GM21360 (cell line): ENCODE data around the gene ADARB2.

Experiments
- ATAC-seq: cut with Tn5 transposase; IDR thresholded peaks from one replicate; pipeline ENCODE4 v1.9.1; 2021; ENCODE audit warnings: mild to moderate bottlenecking, moderate library complexity; ENCODE audit not compliant: unreplicated experiment

Gene ADARB2

GRCh38 chr10:1532636-1533035 lies 204.7 kb downstream of the ADARB2 start:
- no peak for ATAC-seq

DNA sequence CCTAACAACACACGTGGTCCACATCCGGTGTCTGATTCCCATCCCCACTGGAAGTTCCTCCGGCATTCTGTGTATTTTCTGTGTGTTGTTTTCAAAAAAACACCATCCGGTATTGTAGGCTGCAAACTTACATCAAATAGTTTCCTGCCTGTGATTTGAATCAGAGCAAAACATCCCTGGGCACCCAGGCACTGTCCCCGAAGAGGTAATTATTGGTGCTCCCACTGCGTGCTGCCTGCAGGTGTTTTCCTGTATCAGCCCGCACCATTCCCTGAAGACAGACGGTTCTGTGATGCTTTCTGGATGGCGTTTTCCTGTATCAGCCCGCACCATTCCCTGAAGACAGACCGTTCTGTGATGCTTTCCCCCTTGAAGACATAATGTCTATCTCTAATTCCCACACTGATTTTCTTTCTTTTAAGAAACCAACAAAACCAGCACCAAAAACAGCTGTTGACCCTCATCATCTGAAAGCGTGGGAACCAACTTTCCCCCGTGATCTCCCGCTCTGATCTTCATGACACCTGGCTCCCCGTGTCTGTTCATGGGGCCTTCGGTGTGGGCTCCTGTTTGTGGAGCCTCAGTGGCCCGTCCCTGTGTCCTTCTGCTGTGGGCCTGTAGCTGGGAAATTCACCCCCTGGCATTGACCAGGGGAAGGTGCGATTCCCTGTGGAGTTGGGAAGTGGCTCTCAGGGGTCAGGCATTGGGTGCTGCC lies 205.3 kb downstream of the ADARB2 start:
- ATAC-seq = no peak

GRCh38 chr10:1530871-1531517 lies 206.3 kb downstream of the ADARB2 start:
- no peak for ATAC-seq

DNA sequence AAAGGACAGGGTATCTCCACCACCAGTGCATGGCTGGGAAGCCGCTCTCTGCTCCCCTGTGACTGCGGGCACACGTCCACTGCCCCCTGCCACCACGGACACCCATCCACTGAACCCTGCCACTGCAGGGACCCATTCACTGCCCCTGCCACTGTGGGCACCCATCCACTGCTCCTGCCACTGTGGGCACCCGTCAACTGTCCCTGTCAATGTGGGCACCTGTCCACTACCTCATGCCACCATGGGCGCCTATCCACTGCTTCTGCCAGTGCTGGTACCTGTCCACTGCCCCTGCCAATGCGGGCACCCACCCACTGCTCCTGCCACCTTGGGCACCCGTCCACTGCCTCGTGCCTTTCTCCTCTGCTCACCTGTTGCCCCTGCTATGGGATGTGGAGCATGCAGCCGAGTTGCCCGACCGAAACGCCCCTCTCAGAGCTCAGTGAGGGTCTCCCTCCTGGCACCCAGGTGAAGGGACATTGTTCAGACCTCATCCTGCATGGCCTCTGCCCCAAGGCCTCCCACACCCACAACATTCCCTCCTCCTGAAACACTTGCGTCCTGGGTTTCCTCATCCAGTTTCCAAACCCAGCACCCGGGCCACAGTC lies 207.4 kb downstream of the ADARB2 start:
- no peak for ATAC-seq

DNA sequence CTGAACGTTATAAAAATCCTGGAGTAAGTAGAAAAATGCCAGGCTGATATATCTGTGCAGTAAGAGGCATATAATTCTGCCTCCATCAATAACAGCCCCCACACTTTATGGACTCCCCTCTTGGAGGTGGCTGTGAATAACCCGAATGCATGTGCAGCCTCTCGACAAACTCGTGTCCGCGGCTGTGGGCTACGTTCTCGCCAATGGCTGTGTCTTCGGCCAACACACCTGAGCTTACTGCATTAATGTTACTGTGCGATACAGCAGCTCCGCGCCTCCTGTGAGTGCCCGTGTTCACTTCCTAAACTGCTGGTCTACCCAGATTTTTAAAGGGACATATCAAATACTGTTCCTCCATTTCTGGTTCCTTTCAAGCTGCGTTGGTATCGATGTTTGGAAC lies 209.4 kb downstream of the ADARB2 start:
- ATAC-seq = no peak

DNA sequence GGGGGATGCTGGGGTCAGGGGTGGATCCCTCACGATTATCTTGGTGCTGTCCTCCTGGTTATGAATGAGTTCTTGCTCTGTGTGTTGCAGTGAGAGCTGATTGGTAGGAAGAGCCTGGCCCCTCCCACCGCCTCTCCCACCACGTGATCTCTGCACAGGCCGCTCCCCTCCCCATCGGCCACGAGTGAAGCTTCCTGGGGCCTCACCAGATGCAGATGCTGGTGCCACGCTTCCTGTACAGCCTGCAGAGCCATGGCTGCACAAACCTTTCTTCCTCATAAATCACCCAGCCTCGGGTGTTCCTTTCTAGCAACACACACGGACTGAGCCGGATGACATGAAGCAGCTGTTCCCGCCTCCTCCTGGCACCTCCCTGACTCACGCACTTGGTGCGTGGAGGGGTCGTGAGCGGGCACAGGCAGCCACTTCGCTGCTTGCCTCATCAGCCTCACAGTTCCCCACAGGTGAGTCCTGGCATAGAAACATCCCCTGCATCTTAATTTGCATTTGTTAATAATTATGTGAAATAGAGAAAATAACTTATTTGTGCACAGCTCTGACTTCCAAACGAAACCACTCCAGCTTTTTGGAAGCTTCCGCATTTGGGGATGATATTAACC lies 210.8 kb downstream of the ADARB2 start:
- ATAC-seq = no peak

DNA sequence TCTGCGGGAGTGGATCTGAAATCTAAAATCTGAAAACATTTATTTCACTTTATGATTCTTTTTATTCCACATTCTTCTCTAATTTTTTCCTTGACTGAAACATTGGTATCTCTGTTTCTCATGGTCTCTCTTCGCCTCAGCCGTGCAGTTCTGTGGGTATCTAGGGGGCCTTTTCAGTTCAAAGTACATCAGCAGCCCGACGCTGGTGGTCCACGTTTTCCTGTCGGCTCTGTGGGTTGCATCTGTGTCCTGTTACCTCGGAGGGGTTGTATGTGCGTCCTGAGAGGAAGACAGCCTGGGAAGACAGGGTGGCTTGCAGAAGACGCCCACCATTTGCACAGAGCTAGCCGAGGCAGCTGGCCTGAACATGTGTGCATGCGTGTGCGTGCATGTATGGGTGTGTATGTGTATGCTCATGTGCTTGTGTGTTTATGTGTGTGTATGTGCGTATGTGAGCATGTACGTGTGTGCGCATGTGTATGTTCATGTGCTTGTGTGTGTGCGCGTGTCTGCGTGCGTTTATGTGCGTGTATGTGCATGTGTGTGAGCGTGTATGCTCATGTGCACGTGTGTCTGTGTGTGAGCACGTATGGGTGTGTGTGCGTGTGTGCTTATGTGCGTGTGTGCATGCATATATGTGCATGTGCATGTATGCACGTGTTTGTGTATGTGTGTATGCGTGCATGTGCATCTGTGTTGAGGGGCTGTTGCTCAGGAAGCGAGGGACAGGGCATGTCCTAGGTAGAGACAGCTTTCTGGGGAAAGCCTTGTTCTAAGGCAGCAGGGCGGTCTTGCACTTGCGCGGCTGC lies 211.8 kb downstream of the ADARB2 start:
- ATAC-seq = no peak

DNA sequence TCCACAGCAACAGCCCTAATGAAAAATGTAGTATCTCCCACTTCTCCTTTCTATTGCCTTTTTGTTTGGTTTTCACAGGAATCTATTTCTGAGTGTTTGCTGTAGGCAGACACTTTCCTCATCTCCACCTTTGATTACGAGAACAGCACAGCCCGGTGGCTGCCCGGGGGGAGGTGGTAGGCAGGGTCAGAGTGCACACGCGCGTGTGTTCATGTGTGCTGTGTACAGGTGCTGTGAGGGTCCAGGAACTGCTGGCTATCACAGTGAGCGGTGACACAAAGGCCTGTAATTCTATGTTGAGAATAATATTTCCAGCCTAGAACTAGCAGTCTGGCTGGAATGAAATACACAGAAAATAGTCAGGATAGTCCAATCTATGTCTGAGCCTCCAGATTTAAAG lies 212.8 kb downstream of the ADARB2 start:
- ATAC-seq = no peak

DNA sequence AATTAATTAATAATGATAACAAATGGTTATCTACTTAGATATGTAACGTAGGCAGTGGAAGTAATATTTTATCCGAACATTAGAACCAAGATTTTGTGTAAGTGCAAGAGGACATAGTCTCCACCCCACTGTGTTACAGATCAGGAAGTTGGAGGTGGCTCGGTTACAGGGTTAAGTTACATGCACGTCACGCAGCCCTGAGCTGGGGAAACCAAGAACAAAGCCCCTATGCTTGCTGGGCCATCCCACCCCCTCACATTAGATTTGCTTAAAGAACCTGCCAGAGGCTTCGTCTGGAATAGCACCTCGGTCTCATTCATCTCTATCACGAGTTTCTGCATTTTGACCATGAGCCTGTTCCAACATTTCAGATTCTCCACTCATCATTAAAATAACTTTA lies 214.1 kb downstream of the ADARB2 start:
- no peak for ATAC-seq

- ATAC-seq = no peak
Observed at GRCh38 chr10:1522237-1522636, 215.1 kb downstream of the ADARB2 start.

DNA sequence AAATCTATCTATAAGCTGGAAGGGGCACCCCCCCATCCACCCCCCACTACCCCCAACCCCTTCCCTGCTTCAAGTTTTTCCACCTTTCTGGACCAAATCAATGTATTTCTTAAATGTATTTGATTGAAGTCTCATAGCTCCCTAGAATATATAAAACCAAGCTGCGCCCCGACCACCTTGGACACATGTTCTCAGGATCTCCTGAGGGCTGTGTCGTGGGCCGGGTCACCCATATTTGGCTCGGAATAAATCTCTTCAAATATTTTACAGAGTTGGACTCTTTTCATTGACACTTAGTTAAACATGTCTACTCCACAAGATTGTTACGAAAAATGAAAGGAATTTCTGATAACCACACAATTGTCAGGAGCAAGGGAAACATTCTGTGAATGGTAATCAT lies 215.6 kb downstream of the ADARB2 start:
- ATAC-seq = no peak

DNA sequence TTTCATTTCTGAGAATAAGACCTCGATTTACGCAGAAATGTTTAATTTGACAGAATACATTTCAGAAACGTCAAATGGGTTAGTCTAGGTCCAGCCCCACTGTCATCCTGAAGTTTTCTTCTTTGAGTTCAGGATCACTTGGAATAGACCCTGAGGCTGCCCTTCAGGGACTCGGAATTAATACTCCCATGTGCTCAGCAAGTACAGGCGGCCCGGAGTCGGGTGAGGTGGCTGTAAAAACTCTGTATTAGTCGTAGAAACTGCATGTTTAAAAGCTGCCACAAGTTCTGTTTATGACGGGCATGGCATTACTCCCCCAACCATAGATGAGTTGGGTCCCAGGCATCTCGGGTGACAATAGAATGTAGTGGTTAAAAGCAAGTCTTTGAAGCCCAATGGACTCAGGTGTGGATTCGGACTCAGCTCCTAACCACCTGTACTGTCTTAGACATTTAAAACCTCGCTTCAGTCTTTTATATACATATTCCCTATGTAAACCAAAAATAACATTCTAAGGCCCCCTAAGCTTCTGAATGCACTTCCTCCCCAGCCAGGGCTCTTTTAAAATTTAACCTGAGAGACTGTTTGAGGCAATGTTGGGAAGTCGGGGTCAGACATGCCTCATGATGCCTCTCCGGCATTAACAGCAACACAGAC lies 216.3 kb downstream of the ADARB2 start:
- no peak for ATAC-seq

DNA sequence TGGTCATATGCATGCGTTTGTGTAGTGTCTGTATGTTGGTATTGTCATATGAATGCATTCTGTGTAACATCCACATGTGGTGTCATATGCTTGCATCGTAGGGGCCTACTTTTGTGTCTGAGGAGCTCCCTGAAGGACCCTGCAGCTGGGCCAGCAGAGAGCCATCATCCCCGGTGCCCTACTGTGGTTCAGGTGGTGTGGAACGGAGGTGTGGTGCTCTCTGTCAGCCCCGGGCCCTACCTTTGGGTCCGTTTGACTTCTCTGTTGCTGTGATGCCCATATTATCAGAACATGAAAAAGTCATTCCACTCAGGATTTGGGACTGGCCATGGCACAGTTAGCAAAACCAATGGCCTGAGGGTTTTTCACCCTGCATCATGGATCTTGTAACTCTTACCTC lies 217.9 kb downstream of the ADARB2 start:
- ATAC-seq = no peak

GRCh38 chr10:1517684-1518083 lies 219.6 kb downstream of the ADARB2 start:
- ATAC-seq = no peak

DNA sequence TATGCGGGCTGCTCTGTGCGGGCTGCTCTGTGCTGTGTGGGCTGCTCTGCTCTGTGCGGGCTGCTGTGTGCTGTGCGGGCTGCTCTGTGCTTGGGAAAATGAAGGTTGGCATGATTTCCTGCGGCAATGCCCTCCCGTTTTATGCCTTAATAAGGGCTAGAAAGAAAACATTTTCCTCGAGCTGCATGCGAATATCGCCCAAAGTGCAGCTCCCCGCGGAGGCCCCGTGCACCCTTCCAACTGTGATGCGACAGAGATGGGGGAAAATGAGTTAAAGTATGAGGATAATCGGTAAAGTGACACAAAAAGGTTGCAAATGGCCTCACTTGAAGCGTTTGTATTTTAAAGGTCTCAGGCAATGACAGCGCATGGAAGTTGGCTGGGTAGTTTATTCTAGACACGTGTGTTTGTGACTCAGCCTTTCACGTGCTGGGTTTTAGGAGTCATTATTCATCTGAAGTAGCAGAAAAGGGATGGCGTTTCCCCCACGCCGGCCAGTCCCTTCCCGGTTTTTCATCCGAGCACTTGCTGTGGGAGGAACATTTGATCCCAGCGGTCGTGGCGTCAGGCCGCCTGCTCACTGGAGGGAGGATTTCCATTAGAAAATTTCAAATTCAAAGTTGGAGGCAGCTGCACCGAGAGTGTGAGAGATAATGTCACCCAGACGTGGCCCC lies 220.7 kb downstream of the ADARB2 start:
- no peak for ATAC-seq

DNA sequence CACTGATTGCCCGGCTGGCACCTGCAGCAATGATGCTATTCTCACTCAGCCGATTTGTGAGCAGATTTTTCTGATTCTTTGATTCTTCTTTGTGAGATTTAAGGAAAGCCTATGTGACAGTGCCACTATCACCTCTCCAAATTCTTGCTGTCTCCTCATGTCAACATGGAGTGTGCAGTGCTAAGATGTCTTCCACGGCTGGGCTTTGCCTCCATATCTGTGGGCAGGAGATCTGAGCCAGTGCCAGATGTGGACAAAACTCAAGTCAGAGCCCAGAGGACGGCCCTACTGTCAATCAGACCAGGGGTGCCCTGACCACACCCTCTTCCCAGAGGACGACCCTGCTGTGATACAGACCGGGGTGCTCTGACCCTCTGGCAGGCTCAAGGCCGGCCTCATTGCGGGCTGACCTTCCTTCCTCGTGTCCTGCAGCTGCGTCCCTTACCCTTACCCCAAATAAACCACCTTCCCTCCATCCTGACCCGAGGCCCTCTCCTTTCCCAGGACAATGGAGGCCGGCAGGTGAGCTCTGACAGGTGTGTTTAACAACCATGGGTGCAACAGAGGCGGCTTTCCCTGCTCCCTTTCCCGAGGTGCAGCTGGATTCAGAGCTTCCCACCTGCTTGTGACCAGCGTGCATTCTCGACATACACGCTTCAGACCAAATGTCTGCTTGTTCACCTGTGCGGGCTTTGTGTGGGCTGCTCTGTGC lies 221.4 kb downstream of the ADARB2 start:
- no peak for ATAC-seq

DNA sequence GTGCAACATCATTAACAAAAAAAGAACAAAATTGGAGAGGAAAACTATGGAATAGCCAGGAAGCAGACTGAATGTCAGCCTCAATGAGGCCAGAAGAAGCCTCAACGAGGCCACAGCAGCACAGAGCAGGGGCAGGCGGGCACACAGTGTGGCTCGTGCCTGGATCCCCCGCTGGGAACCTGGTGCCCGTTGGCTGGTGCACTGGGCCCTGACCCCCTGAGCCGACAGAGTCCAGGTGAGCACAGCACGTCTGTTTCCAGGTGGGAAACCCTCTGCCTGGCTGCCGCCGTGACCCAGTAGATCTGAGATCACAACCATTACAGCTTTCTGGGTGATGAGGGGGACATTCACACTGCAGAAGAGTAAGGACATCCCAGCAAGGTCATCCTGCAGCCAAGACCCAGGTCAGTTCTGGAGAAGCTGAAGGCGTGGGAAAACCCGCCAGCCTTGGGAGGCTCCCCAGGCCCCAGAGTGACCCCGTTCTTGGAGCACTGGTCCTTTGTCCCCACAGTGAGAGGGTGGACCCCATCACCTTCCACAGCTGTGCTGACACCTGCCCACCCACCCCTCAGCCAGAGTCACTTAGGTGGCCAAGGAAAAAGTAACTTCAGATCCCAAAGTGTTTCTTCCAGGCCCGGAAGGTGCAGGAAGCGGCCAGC lies 222.1 kb downstream of the ADARB2 start:
- ATAC-seq = no peak

DNA sequence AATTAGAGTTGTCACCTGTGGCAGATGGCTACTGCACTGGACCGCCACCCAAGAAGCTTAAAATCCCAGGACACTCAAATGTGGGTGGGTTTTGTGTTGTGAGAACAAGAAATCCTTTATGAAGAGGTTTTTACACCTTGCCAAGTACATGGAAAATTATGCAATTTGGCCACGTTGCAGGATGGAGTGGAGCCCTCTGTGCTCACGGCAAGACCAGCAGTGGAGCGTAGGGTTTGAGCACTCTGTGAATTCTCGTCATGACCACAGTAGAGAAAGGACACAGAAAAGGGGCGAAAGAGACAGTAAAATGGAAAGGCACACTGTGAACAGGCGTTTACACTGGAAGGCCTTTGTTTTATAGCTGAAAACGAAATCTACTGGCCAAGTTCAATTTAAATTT lies 222.6 kb downstream of the ADARB2 start:
- ATAC-seq = no peak

DNA sequence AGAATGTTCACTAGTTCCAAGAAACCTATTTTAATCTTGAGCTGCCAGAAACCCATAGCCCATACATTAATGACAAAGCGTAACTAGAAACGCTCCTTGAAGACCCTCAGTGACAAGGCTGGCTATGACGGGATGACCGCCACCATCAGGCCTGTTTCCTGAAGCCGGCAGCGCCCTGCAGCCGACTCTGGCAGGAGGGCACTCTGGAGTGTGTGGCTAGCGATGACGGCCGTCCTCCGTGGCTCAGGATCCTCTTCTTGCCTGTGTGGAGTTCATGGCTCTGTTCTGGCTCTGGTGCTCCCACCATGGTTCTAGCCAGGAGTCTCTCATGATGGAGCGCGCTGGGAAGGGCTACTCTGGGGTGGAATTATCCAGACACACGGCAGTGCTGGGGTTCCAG lies 224.1 kb downstream of the ADARB2 start:
- ATAC-seq = no peak
